ENCODE results near the gene ATP8A1.

ATP8A1 gene

DNA sequence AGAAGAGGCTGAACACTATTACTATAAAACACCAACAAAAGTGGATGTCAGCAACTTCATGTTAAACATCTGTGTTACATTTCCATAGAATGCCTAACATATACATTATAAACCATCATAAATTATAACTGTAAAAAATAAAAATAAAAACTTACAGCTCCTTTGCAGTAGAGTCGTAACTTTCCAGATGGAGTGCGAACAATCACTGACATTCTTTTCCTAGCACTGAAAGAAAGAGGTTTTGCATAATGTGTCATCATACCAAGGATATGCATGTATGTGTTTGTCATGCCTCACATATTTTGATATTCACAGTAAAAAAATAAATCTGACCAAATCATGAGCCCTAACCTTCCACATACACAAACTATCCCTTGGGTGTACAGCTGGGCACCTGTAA lies 113.1 kb downstream of the ATP8A1 start:
- Histone ChIP-seq H3K36me3 (ENCODE audit: control insufficient read depth, low read length) (peaks cover 25% of the 10 kb centered on the region), H3K4me1 (ENCODE audit: control insufficient read depth, low read length) (no peaks in the 10 kb centered on the region), H3K27me3 (ENCODE audit: control insufficient read depth, low read length) (no peaks in the 10 kb centered on the region), H3K4me3 (ENCODE audit: low read length) (no peak overlapping the region), H3F3A (ENCODE audit: control insufficient read depth, insufficient read depth) (no peaks in the 10 kb centered on the region), H3K27ac (ENCODE audit: low read depth, low read length) (no peak overlapping the region), H3K4me2 (ENCODE audit: low read length) (no peak overlapping the region), H3K9me2 (replicated peaks; ENCODE audit: control insufficient read depth, low read length) (no peaks in the 10 kb centered on the region), H3K9me3 (ENCODE audit: control insufficient read depth, insufficient read depth, low read length) (no peaks in the 10 kb centered on the region), H4K20me1 (ENCODE audit: control insufficient read depth, insufficient read depth, low read depth, low read length) (no peaks in the 10 kb centered on the region), H3K79me2 (ENCODE audit: control insufficient read depth, low read length) (no peaks in the 10 kb centered on the region)
- TF ChIP-seq EZH2phosphoT487 (IDR thresholded peaks at IDR 0.05; ENCODE audit: borderline replicate concordance, low read length) = no peak
- TF ChIP-seq, protein P1, sequence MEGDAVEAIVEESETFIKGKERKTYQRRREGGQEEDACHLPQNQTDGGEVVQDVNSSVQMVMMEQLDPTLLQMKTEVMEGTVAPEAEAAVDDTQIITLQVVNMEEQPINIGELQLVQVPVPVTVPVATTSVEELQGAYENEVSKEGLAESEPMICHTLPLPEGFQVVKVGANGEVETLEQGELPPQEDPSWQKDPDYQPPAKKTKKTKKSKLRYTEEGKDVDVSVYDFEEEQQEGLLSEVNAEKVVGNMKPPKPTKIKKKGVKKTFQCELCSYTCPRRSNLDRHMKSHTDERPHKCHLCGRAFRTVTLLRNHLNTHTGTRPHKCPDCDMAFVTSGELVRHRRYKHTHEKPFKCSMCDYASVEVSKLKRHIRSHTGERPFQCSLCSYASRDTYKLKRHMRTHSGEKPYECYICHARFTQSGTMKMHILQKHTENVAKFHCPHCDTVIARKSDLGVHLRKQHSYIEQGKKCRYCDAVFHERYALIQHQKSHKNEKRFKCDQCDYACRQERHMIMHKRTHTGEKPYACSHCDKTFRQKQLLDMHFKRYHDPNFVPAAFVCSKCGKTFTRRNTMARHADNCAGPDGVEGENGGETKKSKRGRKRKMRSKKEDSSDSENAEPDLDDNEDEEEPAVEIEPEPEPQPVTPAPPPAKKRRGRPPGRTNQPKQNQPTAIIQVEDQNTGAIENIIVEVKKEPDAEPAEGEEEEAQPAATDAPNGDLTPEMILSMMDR (IDR thresholded peaks at IDR 0.05; ENCODE audit: low read depth, low read length, poor library complexity, severe bottlenecking) = no peak

DNA sequence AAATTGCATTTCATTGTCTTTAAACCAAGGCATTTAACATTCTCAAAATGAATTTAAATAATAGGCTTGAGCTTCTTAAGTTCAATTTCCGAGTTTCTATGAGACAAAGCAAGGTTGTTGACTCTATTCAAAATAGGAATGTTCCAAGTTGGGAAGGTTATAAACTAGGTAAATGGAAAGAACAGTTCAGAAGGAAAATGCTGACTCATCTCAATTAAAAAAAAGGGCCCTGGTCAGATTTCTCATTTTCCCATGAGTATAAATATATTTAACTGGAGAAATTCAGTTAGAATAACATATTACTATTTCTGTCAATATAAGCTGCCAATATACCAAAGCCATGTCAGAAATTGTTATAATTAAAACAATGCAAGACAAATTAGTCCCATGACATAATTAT lies 113.8 kb downstream of the ATP8A1 start:
- no peak overlapping the region for H3K4me2 ChIP-seq (ENCODE audit: low read length)
- no peaks in the 10 kb centered on the region for H3K79me2 ChIP-seq (ENCODE audit: control insufficient read depth, low read length)
- peaks cover 25% of the 10 kb centered on the region for H3K36me3 ChIP-seq (ENCODE audit: control insufficient read depth, low read length)
- H3K27ac ChIP-seq (ENCODE audit: low read depth, low read length) = no peak overlapping the region
- H3K9me2 ChIP-seq (replicated peaks; ENCODE audit: control insufficient read depth, low read length) = no peaks in the 10 kb centered on the region
- no peaks in the 10 kb centered on the region for H3F3A ChIP-seq (ENCODE audit: control insufficient read depth, insufficient read depth)
- H4K20me1 ChIP-seq (ENCODE audit: control insufficient read depth, insufficient read depth, low read depth, low read length) = no peaks in the 10 kb centered on the region
- H3K4me1 ChIP-seq (ENCODE audit: control insufficient read depth, low read length) = no peaks in the 10 kb centered on the region
- no peak overlapping the region for H3K4me3 ChIP-seq (ENCODE audit: low read length)
- TF ChIP-seq EZH2phosphoT487 (IDR thresholded peaks at IDR 0.05; ENCODE audit: borderline replicate concordance, low read length) = no peak
- H3K9me3 ChIP-seq (ENCODE audit: control insufficient read depth, insufficient read depth, low read length) = no peaks in the 10 kb centered on the region
- no peaks in the 10 kb centered on the region for H3K27me3 ChIP-seq (ENCODE audit: control insufficient read depth, low read length)

DNA sequence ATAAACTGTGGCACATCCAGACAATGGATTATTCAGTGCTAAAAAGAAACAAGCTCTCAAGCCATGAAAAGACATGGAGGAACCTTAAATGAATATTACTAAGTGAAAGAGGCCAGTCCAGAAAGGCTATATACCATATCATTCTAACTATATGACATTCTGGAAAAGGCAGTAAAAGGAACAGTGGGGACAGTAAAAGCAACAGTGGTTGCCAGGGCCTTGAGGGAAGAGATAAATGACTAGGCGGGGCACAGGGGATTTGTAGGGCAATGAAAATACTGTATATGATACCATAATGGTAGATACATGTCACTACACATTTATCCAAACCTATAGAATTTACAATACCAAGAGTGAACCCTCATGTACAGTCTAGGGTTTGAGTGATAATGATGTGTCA lies 115.3 kb downstream of the ATP8A1 start:
- no peaks in the 10 kb centered on the region for H3K9me2 ChIP-seq (replicated peaks; ENCODE audit: control insufficient read depth, low read length)
- no peaks in the 10 kb centered on the region for H4K20me1 ChIP-seq (ENCODE audit: control insufficient read depth, insufficient read depth, low read depth, low read length)
- H3K4me3 ChIP-seq (ENCODE audit: low read length) = no peak overlapping the region
- H3K9me3 ChIP-seq (ENCODE audit: control insufficient read depth, insufficient read depth, low read length) = no peaks in the 10 kb centered on the region
- no peak overlapping the region for H3K4me2 ChIP-seq (ENCODE audit: low read length)
- H3F3A ChIP-seq (ENCODE audit: control insufficient read depth, insufficient read depth) = no peaks in the 10 kb centered on the region
- TF ChIP-seq EZH2phosphoT487 (IDR thresholded peaks at IDR 0.05; ENCODE audit: borderline replicate concordance, low read length) = no peak
- H3K27me3 ChIP-seq (ENCODE audit: control insufficient read depth, low read length) = no peaks in the 10 kb centered on the region
- H3K36me3 ChIP-seq (ENCODE audit: control insufficient read depth, low read length) = peaks cover 12% of the 10 kb centered on the region
- no peaks in the 10 kb centered on the region for H3K4me1 ChIP-seq (ENCODE audit: control insufficient read depth, low read length)
- no peaks in the 10 kb centered on the region for H3K79me2 ChIP-seq (ENCODE audit: control insufficient read depth, low read length)
- H3K27ac ChIP-seq (ENCODE audit: low read depth, low read length) = no peak overlapping the region

DNA sequence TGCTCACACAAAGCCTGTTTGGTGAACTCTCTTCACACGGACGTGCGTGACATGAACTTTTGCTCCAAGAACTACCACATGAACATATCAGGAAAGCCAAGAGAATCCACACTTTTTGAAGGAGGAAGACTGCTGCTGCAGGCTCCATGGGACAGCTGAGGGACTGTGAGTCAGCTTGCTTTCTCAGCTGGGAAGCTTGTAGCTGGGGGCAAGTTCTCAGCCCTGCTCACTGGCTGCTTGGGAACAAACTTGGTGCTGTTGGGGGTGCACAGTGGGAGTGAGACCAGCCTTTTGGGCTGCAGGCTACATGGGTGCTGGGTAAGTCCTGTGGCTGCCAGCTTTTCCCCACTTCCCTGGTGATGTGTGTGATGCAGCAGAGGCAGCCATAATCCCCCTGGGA lies 123.9 kb downstream of the ATP8A1 start:
- Histone ChIP-seq H3K9me2 (replicated peaks; ENCODE audit: control insufficient read depth, low read length) (no peaks in the 10 kb centered on the region), H3K9me3 (ENCODE audit: control insufficient read depth, insufficient read depth, low read length) (no peaks in the 10 kb centered on the region), H3K4me2 (ENCODE audit: low read length) (no peak overlapping the region), H3F3A (ENCODE audit: control insufficient read depth, insufficient read depth) (no peaks in the 10 kb centered on the region), H3K4me1 (ENCODE audit: control insufficient read depth, low read length) (no peaks in the 10 kb centered on the region), H4K20me1 (ENCODE audit: control insufficient read depth, insufficient read depth, low read depth, low read length) (no peaks in the 10 kb centered on the region), H3K27ac (ENCODE audit: low read depth, low read length) (no peak overlapping the region), H3K4me3 (ENCODE audit: low read length) (no peak overlapping the region), H3K27me3 (ENCODE audit: control insufficient read depth, low read length) (no peaks in the 10 kb centered on the region), H3K36me3 (ENCODE audit: control insufficient read depth, low read length) (peaks cover 33% of the 10 kb centered on the region), H3K79me2 (ENCODE audit: control insufficient read depth, low read length) (no peaks in the 10 kb centered on the region)
- TF ChIP-seq EZH2phosphoT487 (IDR thresholded peaks at IDR 0.05; ENCODE audit: borderline replicate concordance, low read length) = no peak
- TF ChIP-seq, protein P1 (IDR thresholded peaks at IDR 0.05; ENCODE audit: low read depth, low read length, poor library complexity, severe bottlenecking) = no peak
